ENCODE data around the gene GNB1.
"Not testable (repeated sequence)": the region's sequence is repeated elsewhere in the genome, so short reads cannot be mapped to it uniquely, and the experiment has no call there.

GNB1 gene

DNA sequence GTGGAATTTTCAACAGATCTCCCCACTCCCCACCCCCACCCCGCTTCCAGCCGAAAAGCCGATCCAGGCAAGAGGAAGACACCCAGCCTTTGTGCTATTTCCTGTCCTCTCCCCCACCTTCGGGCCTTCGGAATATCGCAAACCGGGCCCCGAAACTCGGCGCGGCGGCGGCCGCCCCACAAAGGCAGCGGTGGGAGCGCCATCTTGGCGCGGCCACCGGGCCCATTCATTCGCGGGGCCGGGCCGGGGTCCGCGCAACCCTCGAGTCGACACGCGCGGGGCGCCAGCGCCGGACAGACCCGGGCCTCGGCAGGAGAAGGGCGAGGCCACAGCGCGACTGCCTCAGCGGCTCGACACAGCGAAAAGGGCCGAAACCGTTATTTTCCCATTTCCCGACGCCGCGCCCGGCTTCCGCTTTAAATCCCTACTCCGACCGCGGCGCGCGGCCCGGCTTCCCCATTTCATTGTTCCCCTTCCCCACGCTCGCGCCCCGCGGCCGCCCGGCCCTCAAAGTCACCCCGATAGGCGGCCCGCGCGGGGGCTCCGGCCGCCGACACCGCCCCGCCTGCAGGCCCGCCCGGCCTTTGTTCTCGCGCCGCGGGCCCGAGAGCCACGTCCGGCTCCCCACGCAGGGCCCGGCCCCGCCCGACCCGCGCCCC lies 911 bp downstream of the GNB1 start:
- peak in 1 of 2 experiments; percentile 67 for DNase-seq

DNA sequence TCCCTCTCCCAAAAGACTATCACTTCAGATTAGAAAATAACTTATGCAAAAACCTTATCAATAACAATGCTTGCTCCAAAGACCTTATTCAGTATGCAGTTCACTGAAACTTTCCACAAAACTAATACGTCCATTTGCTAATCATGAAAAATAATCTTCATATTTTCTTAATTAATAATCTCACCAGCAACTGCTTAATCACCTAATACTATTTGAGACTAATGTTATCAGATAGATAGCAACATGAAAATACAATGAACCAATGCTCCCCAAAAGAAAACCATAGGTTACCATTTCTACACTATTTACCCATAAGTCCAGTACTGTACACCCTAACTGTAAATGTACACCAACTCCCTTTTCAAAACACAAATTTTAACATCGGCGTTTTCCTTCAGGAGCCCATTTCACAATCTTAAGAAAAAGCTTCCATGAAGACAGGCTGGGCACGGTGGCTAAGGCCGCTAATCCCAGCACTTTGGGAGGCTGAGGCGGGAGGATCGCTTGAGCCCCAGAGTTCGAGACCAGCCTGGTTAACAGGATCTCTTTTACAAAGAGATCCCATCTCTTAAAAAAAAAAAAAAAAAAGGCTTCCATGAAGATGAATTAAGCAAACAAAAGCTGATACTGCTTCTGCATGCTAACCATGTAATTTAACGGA lies 1.7 kb downstream of the GNB1 start:
- no peak for DNase-seq

DNA sequence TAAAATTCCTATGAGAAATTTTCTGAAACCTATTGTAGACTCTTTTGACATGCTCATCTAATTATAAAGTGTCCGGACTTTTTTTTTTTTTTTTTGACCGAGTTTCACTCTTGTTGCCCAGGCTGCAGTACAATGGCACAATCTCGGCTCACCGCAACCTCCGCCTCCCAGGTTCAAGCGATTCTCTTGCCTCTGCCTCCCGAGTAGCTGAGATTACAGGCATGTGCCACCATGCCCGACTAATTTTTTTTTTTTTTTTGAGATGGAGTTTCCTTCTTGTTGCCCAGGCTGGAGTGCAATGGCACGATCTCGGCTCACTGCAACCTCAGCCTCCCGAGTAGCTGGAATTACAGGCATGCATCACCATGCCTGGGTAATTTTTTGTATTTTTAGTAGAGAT lies 7.0 kb downstream of the GNB1 start:
- not testable (repeated sequence) for DNase-seq

DNA sequence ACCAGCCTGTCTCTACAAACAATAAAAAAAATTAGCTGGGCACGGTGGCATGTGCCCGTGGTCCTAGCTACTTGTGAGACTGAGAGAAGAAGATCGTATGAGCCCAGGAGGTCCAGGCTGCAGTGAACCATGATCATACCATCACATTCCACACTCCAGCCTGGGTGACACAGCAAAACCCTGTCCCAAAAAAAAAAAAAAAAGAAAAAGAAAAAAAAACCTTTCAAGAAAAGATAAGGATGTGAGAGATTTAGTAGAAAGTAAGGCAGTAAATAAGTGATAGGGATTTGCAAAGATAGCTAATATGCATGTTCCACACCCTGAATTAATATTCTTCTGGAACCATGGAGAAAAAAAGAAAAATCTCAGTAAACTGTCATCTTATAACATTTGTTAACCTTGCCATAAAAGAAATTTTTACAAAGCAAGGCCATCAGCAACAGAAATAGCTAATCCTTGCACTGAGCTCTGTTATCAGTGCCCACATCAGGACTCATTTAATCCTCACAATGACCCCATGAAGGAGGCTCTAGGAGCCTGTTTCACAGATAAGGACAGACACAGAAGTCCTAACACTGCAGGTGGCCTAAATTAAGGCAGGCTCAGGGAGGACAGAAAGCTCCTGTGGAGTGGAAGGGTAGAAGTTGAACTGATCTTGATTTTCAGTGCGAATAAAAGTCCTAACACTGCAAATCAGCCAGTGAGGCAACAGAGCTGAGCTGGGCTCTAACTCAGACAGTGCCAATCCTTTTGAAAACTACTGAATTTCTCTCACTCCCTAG lies 7.6 kb downstream of the GNB1 start:
- DNase-seq = no peak

DNA sequence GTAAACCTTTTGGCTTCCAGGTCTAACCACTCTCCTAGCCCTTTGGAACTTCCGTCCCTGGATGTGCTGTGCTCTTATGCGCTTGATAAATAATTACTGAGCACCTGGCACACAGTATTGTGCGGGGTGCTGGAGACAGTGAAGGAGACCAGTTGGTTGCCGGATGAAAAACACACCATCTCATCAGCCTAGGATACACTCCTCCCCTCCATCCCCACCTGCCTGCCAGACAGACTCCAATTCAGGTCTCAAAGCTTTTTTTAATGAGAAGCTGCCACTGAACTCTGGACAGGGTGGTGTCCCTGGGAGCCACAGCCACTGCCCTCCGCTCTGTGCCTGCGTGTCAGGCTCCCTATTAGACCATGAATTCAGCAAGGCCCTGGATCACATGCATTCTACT lies 9.2 kb downstream of the GNB1 start:
- DNase-seq = no peak

DNA sequence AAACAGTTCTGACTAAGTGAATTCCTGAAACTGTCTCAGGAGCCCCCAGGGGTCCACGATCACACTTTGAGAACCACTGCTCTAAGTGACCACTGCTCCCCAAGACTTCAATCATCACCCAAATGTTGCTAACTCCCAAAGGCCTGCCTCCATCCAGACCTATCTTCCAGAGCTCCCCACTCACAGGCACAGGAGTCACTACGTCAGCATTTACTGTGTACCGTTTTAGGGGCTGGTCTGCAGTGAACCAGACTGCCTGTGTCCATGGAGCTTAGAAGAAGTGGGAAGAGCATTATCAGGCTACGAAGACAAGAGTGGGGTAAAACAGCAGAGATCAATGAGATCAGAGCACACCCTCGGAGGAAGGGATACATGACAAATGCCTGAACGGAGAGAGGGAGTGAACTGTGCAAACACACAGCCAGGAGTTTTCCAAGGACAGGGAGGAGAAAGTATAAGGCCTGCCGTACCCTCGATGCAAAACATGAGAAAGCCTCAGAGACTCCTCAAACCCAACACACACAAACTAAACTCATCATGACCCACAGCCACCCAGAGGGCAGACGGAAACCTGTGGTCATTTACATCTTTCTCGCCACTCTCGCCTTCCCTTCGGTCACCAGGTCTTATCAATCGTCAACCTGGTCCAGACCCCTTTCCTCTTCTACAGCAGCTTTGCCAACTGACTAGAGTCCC lies 10.1 kb downstream of the GNB1 start:
- DNase-seq = no peak

DNA sequence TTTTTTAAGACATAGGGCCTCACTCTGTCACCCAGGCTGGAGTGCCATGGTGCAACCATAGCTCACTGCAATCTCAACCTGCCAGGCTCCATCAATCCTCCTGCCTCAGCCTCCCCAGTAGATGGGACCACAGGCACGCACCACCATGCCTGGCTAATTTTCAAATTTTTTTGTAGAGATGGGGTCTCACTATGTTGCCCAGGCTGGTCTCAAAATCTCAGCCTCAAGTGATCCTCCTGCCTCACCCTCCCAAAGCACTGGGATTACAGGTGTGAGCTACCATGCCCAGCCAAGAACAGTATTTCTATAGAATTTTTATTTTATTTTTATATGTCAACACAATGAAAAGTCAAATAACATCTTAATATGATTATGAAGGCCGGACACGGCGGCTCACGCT lies 10.9 kb downstream of the GNB1 start:
- DNase-seq = no peak

DNA sequence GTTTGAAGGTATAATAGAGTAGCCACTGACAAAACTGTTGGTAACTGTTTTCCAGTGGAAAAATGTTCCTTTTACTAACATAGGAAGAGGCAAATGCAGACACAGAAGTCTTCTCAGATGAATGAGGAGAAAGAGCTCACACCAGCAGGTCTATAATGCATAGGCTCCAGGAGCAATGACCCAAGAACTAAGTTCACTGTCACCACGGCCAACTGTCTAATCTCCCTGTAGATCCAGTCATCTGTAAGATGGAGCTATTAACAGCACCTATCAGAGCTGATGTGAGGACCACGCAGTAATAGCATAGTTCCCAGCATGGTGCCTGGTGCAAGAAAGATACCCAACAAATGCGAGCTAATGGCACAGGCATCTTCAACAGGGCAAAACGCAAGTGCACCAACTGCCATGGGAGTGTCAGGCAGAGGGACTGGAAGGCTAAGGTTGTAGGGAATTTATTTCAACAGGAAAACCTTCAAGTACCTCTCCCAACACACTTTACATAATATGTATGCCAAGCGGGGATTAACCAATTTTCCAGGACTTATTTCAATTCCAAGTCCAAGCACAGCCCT lies 12.9 kb downstream of the GNB1 start:
- DNase-seq = no peak

DNA sequence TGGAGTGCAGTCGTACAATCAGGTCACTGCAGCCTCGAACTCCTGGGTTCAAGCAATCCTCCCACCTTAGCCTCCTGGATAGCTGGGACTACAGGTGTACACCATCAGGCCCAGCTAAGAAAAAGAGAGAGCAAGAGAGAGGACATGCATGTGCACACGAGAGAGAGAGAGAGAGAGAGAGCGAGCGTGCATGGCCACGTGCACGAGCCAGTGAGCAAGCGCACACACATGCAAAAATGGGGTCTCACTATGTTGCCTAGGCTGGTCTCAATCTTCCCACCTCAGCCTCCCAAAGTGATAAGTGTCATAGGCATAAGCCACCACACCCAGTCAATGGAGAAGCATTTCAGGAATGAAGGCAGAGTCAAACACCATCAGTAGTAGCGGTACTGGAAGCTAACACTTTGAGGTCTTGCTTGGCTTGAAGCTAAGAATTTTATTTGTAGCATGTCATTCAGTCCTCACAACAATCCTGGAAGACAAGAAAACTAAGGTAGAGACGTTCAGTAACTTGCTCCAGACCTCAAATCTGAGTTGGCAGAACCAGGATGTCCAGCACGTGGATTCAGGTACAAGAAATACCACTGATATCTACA lies 14.5 kb downstream of the GNB1 start:
- DNase-seq = no peak

DNA sequence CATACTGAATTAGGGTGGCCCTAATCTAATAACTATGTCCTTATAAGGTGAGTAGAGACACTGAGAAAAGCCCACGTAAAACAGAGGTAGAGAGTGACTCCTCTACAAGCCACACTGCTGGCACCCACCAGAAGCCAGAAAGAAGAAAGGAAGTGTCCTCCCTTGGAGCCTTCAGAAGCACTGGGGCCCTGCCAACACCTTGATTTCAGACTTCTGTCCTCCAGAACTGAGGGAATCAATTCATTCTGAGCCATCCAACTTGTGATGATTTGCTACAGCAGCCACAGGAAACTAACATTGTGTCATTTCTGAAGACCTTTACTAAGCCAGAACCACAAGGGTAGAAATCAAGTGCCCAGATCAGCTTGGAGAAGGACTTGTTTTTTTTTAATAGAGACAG lies 15.0 kb downstream of the GNB1 start:
- DNase-seq = no peak

DNA sequence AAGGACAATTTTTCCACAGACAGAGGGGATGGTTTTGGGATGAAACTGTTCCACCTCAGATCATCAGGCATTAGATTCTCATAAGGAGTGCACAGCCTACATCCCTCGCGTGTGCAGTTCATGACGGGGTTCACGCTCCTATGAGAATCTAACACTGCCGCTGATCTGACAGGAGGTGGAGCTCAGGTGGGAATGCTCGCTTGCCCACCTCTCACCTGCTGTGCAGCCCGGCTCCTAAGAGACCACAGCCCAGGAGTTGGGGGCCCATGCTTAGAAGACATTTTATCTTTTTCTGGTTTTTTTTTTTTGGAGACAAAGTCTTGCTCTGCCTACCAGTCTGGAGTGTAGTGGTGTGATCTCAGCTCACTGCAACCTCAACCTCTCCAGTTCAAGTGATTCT lies 16.0 kb downstream of the GNB1 start:
- DNase-seq = no peak

DNA sequence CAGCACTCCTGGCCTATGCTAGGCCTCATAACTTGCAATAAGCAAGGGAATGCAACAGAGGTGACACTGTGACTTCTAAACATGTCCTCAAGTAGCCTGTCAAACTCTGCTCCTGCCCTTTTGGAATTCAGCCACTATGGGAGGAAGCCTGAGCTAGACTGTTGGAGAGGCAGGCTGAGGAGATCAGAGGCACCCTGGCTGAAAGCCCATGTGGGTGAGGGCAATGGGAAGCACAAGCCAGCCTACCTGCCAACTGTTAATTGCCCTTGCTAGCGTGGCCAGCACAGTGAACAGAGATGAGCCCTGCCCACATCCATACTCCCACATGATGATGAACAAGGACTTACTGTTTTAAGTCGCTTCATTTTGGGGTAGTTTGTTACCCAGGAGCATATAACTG lies 17.7 kb downstream of the GNB1 start:
- no peak for DNase-seq

DNA sequence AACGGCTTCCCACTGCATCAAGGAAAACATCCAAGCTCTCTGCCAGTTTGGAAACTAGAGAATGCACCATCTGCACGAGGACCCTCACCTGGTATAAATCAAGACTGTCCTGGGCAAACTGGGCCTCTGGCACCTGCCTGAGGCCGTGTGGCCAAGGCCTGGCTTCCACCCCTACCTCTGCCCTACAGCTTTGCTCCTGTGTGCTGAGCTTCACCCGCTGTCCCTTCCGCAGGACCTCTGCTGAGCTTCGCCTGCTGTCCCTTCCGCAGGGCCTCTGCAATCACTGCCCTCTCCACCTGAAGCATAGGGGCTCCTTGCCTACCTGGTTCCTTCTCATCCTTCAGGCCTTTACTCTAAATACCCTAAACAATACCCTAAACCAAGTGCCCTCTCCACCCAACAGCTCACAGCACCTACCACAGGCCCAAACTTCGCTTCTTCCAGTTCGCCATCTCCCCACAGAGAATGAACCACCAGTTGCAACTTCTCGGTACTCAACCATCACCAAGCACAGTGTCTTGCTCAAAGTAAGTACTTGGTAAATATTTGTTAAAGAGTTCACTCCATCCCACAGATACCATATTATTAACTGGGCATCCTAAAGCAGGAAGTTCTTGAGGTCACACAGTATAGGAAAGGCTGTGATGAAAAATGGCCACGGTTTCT lies 18.4 kb downstream of the GNB1 start:
- no peak for DNase-seq

DNA sequence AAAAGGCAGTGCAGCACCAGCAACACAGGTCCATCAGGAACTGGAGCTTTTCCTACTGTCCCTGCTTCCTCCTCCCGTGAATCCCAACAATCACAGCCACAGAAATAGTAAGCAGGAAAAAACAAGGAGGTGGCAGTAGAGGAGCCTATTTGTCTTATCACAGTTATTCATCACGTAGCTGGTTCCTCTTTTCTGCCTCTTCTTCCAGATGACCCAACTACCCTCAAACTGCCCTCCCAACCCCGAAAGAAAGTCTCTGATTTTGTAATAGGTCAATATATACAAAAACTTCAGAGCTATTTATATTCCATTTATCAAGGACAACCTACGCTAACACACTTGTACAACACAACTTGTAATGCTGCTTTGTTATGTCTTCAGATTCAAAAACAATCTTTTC lies 21.4 kb downstream of the GNB1 start:
- DNase-seq = no peak

DNA sequence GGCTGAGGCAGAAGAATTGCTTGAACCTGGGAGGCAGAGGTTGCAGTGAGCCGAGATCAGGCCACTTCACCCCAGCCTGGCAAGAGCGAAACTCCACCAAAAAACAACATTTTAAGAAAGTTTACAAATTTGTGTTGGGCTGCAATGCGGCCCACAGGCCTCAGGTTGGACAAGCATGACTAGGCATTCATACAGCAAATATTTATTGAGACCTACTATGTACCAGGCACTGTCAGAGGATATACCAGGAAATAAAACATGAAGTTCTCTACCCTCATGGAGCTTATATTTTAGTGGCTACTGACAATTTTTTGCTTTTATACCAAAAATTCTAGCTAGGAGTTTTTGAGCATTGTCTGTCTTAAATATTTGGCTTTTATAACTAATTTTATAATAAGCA lies 23.7 kb downstream of the GNB1 start:
- DNase-seq = no peak

DNA sequence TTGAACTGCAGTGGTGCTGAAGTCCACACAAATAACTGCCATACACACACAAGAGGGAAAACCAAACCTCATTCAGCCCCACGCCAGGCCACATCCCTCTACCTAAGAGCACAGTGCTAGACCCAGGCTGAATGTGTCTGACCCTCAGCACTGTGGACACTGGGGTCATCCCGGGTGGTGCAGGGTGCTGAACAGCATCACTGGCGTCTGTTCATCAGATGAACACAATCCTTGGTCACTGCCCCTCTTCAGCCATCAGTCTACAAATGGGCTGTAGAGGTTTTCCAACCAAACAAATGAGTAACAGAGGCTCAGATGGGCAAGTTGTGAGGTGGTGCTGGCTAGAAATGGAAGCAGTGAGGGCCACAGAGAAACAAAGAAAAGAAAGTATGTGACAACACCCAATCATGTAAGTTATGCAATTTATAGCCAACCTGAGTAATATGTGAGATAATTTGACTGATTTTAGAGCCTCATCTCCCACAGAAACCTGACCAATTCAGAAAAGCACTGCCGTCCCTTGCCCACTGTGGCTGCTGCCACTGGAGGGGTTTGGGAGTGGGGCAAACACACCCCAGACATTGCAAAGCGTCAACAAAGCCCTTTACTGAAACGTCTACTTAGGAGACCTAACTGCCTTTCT lies 27.9 kb downstream of the GNB1 start:
- no peak for DNase-seq

DNA sequence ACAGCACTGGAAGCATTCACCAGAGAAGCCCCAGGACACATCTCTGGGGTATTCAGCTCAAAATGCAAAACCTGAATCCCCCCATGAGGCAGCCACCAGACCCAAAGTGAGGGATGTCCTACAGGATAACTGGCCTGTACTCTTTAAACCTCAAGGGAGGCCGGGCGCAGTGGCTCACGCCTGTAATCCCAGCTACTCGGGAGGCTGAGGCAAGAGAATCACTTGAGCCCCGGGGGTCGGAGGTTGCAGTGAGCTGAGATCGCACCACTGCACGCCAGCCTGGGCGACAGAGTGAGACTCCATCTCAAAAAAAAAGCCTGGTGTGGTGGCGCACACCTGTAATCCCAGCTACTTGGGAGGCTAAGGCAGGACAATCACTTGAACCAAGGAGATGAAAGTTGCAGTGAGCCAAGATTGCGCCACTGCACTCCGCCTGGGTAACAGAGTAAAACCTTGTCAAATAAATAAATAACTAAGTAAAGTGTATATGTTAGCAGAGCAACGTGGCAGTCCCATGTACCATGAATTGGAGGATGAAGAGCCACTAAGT lies 29.1 kb downstream of the GNB1 start:
- not testable (repeated sequence) for DNase-seq

DNA sequence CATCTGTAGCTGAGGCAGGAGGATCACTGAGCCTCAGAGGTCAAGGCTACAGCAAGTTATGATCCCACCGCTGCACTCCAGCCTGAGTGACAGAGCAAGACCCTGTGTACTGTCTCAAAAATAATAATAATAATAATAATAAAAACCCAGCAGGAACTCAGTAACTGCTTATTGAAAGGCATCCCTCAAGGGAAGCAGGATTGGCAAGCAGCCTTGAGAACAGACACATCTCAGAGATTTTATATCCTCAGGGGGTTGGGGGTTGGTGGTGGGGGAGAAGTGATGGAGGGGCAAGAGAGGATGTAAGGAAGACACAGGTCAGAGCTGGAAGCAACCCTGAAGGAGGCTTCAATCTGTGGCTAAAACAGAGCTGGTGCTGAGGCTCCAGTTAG lies 29.6 kb downstream of the GNB1 start:
- DNase-seq = no peak

DNA sequence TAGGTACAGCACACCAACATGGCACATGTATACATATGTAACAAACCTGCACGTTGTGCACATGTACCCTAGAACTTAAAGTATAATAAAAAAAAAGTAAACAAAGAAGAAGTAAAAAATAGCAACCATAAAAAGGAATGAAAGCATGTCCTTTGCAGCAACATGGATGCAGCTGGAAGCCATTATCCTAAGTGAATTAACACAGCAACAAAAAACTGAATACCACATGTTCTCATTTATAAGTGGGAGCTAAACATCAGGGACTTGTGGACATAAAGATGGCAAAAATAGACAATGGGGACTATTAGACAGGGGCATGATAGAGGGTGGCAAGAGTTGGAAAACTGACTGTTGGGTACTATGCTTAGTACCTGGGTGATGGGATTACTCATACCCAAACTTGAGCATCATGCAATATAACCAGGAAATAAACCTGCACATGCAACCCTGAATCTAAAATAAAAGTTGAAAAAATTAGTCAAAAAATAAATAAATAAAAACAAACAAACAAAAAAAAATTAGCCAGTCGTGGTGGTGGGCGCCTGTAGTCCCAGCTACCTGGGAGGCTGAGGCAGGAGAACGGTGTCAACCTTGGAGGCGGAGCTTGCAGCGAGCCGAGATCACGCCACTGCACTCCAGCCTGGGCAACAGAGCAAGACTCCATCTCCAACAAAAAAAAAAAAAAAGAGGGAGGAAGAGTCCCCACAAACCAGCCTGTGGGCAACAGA lies 30.8 kb downstream of the GNB1 start:
- DNase-seq = not testable (repeated sequence)

DNA sequence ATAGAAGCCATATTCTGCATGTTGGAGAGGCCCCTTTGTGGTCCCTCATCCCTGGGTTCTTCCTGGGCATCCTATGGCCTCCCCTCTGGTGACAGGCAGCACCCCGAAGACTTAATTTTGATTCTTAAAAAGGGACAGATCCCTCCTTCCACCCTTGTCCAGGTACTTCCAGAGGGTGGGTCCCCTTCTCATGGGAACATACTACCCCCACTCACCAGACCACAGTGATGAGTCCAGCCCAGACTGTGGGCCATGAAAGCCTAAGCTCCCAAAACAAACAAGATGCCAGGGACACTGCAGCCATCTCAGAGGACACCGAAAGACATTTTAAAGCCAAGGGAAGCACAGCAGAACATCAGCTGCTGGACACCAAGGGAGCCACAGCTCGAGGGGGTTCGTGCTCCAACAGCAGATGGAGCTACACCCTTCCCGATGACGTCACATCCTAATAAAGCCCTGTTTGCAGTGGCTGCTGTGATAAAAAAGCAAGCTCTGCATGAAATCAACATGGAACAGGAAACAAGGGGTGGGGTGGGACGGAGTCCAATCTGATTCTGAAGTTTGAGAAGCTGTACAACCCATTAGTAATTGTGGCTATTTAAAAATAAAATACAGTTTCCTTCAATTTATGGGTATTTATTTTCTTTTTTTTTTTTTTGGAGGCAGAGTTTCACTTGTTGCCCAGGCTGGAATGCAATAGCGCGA lies 32.4 kb downstream of the GNB1 start:
- DNase-seq = no peak

All from NCI-H526 (cell line).